GM10248 (cell line): ENCODE data around the gene UNC5A.

Source experiments
- CTCF ChIA-PET: fragments of 300-600 bp; sonication (Branson Sonifier 250); formaldehyde crosslinking; extraction: SDS; loops from one replicate; lab custom pipeline; 2021; ENCODE audit warnings: antibody characterized with exemption; lab: Yijun Ruan, JAX
- POLR2A ChIA-PET: fragments of 350-650 bp; sonication (Branson Sonifier 250); formaldehyde crosslinking; extraction: SDS; loops from one replicate; lab custom pipeline; 2020; ENCODE audit warnings: antibody characterized with exemption; lab: Yijun Ruan, JAX
- DNase-seq: peaks from one replicate; pipeline ENCODE4 v3.0.0; 2012; ENCODE audit errors: extremely low spot score
- CTCF ChIP-seq: IDR thresholded peaks from 2 replicates; pipeline ENCODE4 v1.5.1; 2012; ENCODE audit warnings: mild to moderate bottlenecking, low read depth; ENCODE audit errors: extremely low read depth, missing control alignments, control extremely low read depth

The UNC5A gene

GRCh38 chr5:176798949-176799348, 11.4 kb upstream of the UNC5A start:
- ChIA-PET CTCF (no interaction called here), POLR2A (no interaction called here)
- DNase-seq: no peak
- TF ChIP-seq CTCF: no peak

GRCh38 chr5:176799488-176799887, 10.9 kb upstream of the UNC5A start:
- TF ChIP-seq CTCF: no peak
- ChIA-PET CTCF (no interaction called here), POLR2A (no interaction called here)
- no peak for DNase-seq

- no peak for DNase-seq
- TF ChIP-seq CTCF: no peak
- ChIA-PET CTCF (no interaction called here), POLR2A (no interaction called here)
These were observed 10.3 kb upstream of the UNC5A start for GRCh38 chr5:176800024-176800423.

GRCh38 chr5:176802116-176802784, 8.1 kb upstream of the UNC5A start:
- DNase-seq: no peak
- ChIA-PET CTCF (no interaction called here), POLR2A (no interaction called here)
- no peak for TF ChIP-seq CTCF

- ChIA-PET POLR2A (no interaction called here), CTCF (interaction anchor here (1.1 kb wide), 1 partner anchor 8 kb away, joined by 3 read pairs; no protein-coding TSS in a partner anchor)
- TF ChIP-seq CTCF: no peak
- DNase-seq: no peak
These were observed 7.1 kb upstream of the UNC5A start for GRCh38 chr5:176803068-176803942.

- POLR2A ChIA-PET: no interaction called here
- DNase-seq: no peak
- CTCF ChIA-PET: no interaction called here
- TF ChIP-seq CTCF: no peak
These were observed 6.3 kb upstream of the UNC5A start for GRCh38 chr5:176803943-176804498.
